Testis (tissue), 3 donors: Measurements from ENCODE around the gene OCA2. TPM values are rescaled to one million over a fixed set of nuclear protein-coding genes. Genes with fewer than 3 reads are reported as not detected.

Experiments used
- DNase-seq: peaks from one replicate; pipeline ENCODE4 v3.0.0-alpha.2; 2019
- H3K27ac ChIP-seq, 2 donors: fragments of 200-600 bp; sonication (generic); one replicate each; pipeline ENCODE4 v1.5.1; 2019
- H3K27me3 ChIP-seq: fragments of 200-600 bp; sonication (generic); one replicate; pipeline ENCODE4 v1.5.1; 2019
- H3K36me3 ChIP-seq: fragments of 200-600 bp; sonication (generic); one replicate; pipeline ENCODE4 v1.5.1; 2017; ENCODE audit warnings: low read depth; ENCODE audit errors: missing control alignments
- H3K4me1 ChIP-seq: fragments of 200-600 bp; sonication (generic); one replicate; pipeline ENCODE4 v1.5.1; 2019
- H3K4me3 ChIP-seq, 2 donors: fragments of 200-600 bp; sonication (generic); one replicate each; pipeline ENCODE4 v1.5.1; 2017 to 2019
- H3K9me3 ChIP-seq: fragments of 200-600 bp; sonication (generic); one replicate; pipeline ENCODE4 v1.5.1; 2017
- CTCF ChIP-seq, 3 experiments: fragments of 450-650 bp in 2 of 3; fragments of 200-600 bp in 1 of 3; sonication (generic) in 1 of 3; IDR thresholded peaks; one replicate each; pipeline ENCODE4 v1.5.1; 2016 to 2019; ENCODE audit warnings: antibody characterized with exemption in 3 of 3, mild to moderate bottlenecking in 2 of 3, moderate library complexity in 1 of 3
- POLR2A ChIP-seq: fragments of 450-650 bp; IDR thresholded peaks from one replicate; pipeline ENCODE4 v1.6.1; 2017; ENCODE audit warnings: antibody characterized with exemption, mild to moderate bottlenecking, moderate library complexity
- WGBS, 2 donors: methylation state at CpG; one replicate each; pipeline ENCODE4 v1.1.5; 2018; 5-methylcytosine and 5-hydroxymethylcytosine counted together
- intact Hi-C: fragments of 100-400 bp; cut with DNase I; formaldehyde crosslinking; loops from one replicate; pipeline ENCODE4 v1.15.1; 2023; ENCODE audit warnings: low total_unique reads
- polyA plus RNA-seq: library from polyadenylated mRNA; stranded (reverse); fragments of 350-450 nt; fragmentation: Illumina TruSeq; extraction: RNeasy Lipid Tissue Mini Kit (QIAGEN cat#74804); gene quantifications from one replicate; pipeline ENCODE4 v1.2.3, GENCODE V29; 2014; ENCODE audit warnings: low read depth, low replicate concordance; ENCODE audit not compliant: insufficient read depth
- total RNA-seq, 2 donors: library from RNA; depleted of rRNA; stranded (reverse); fragments of >200 nt; gene quantifications; one replicate each; pipeline ENCODE4 v1.2.3, GENCODE V29; 2016

The OCA2 gene
- total and polyA plus RNA-seq, 3 donors from 2014 or later = 2.6 to 7.2 (median 4.5) TPM

- Histone ChIP-seq H3K4me3 (no peak overlapping the region), H3K27me3 (no peaks in the 10 kb centered on the region), H3K4me1 (no peaks in the 10 kb centered on the region), H3K27ac (no peak overlapping the region), H3K36me3 (no peaks in the 10 kb centered on the region), H3K9me3 (no peaks in the 10 kb centered on the region)
- 73 to 86% methylated on average over 1 of the region's 1 CpG for WGBS, 2 donors
- intact Hi-C loops = no loop called here
- no peak for DNase-seq
- TF ChIP-seq CTCF (IDR thresholded peaks at IDR 0.05) (no peak), POLR2A (no peak)
Measured at GRCh38 chr15:27757052-27757451, 342.1 kb downstream of the OCA2 start.

- no peak for TF ChIP-seq POLR2A
- TF ChIP-seq CTCF (IDR thresholded peaks at IDR 0.05) = no peak
- intact Hi-C loops = no loop called here
- 89 to 100% methylated on average over 1 to 4 of the region's 4 CpGs for WGBS, 2 donors
- Histone ChIP-seq H3K27ac (no peak overlapping the region), H3K9me3 (no peaks in the 10 kb centered on the region), H3K36me3 (no peaks in the 10 kb centered on the region), H3K27me3 (no peaks in the 10 kb centered on the region), H3K4me3 (no peak overlapping the region), H3K4me1 (no peaks in the 10 kb centered on the region)
- no peak for DNase-seq
Measured at GRCh38 chr15:27752691-27753090, 346.4 kb downstream of the OCA2 start.

GRCh38 chr15:27747997-27748396 lies 351.1 kb downstream of the OCA2 start:
- 90 to 100% methylated on average over 1 to 2 of the region's 2 CpGs for WGBS, 2 donors
- no peak for TF ChIP-seq CTCF (IDR thresholded peaks at IDR 0.05)
- no peak for TF ChIP-seq POLR2A
- no peak overlapping the region for H3K4me3 ChIP-seq
- no peaks in the 10 kb centered on the region for H3K9me3 ChIP-seq
- intact Hi-C loops = no loop called here
- no peak overlapping the region for H3K27ac ChIP-seq
- H3K4me1 ChIP-seq = no peaks in the 10 kb centered on the region
- no peaks in the 10 kb centered on the region for H3K36me3 ChIP-seq
- no peak for DNase-seq
- no peaks in the 10 kb centered on the region for H3K27me3 ChIP-seq

- WGBS, 2 donors = 70 to 85% methylated on average over 5 of the region's 5 CpGs
- no peak for DNase-seq
- Histone ChIP-seq H3K36me3 (no peaks in the 10 kb centered on the region), H3K4me1 (peaks cover 11% of the 10 kb centered on the region), H3K27me3 (no peaks in the 10 kb centered on the region), H3K9me3 (no peaks in the 10 kb centered on the region), H3K27ac (no peak overlapping the region), H3K4me3 (no peak overlapping the region)
- TF ChIP-seq CTCF (IDR thresholded peaks at IDR 0.05) (no peak), POLR2A (no peak)
- intact Hi-C loops = no loop called here
Measured at GRCh38 chr15:27746401-27746955, 352.6 kb downstream of the OCA2 start.

GRCh38 chr15:27744641-27745040 lies 354.5 kb downstream of the OCA2 start:
- TF ChIP-seq POLR2A = no peak
- Histone ChIP-seq H3K27ac (no peak overlapping the region), H3K4me1 (peaks cover 25% of the 10 kb centered on the region), H3K4me3 (no peak overlapping the region), H3K36me3 (no peaks in the 10 kb centered on the region), H3K9me3 (no peaks in the 10 kb centered on the region), H3K27me3 (no peaks in the 10 kb centered on the region)
- intact Hi-C loops = no loop called here
- 87 to 94% methylated on average over 3 of the region's 3 CpGs for WGBS, 2 donors
- no peak for DNase-seq
